GM19468 (cell line): ENCODE data around the gene DCP1B.

Experiments
- ATAC-seq: cut with Tn5 transposase; IDR thresholded peaks from one replicate; pipeline ENCODE4 v1.9.1; 2021; ENCODE audit warnings: mild to moderate bottlenecking, moderate library complexity, moderate number of reproducible peaks; ENCODE audit not compliant: unreplicated experiment; ENCODE audit errors: extremely low read depth

Gene DCP1B

DNA sequence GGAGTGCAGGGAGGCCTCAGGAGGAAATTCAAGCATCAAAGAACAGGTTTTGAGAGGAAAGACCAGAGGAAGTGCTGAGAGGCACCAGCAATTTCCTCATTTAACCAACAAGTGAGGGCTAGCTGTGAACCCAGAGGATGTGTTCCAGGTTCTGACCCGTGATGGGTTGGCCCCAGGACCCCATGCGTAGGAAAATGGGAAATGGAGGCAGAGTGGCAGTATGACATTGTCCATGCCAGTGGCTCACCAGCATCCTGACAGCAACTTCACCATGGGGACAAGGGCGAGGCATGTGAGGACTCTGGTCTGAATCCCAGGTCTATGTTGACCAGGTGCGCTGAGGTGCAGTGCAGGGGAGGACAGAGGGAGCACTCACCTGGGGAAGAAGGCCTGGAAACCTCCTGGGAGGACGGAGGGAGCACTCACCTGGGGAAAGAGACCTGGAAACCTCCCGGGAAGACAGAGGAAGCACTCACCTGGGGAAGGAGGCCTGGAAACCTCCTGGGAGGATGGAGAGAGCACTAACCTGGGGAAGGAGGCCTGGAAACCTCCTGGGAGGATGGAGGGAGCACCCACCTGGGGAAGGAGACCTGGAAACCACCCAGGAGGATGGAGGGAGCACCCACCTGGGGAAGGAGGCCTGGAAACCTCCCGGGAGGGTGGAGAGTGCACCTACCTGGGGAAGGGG lies 79.1 kb downstream of the DCP1B start:
- ATAC-seq = no peak

DNA sequence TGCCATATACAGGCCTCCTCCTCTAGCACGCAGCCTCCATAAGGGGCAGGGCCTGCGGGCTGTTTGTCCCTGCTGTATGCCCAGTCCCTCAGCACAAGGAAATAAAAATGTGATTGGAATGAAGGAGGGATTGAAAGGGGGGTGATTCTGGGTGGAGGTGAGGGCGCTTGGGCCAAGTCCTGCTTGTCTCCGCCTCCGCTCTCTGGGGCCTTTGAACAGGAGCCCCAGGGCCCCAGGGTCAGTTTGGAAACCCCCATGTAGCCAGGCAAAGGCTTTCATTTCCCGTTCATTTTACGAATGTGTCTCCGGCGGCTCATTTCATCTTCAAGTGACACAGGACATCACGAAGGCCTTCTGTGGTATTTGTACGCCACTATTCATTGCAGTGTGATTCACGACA lies 81.3 kb downstream of the DCP1B start:
- ATAC-seq = no peak

DNA sequence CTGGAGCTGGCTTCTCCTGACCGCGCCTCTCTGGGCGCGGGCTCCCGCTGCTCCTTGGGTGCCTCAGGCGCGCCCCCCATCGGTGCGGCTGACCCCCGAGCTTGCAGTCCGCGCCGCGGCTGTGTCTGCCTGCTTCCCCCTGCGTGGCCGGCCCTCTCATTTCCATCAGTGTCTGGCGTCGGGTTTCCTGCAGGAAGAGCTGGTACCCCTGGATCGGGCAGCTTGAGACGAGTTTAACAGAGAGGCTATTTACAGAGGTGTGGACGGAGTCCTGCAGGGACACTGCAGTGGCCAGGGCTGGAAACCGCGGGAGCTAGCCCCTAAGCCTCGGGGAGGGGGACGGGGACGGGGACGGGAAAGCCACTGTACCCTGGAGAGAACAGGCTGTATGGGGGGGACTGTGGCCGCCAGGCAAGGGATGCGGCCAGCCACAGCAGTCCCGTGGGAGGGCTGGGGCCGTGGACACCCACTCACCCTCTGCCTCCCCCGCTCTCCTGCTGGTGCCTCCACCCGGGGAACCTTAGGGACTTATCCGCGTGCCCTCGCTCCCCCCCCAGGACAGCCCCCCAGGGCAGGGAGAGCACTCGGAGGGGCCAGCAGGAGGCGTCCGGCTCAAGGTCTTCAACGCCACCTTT lies 82.1 kb downstream of the DCP1B start:
- ATAC-seq = no peak

DNA sequence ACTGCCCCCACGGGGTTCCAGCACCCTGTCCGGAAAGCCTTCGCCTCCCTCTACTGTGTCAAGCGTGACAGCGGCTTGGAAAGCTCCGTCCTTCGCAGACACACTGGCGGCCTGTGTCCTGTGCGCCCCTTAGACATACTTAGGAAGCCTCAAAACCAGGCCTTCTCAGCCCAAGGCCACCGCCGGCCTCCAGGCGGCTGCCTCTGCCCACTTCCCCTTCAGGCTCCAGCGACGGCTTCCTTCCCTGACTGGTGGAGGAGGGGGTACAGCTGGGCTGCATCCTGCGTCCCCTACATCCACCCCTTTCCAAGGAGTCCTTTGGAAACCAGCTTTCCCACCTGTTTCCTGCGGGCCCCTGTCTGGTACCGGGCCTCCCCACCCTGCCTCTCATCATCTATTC lies 83.3 kb downstream of the DCP1B start:
- ATAC-seq = no peak

DNA sequence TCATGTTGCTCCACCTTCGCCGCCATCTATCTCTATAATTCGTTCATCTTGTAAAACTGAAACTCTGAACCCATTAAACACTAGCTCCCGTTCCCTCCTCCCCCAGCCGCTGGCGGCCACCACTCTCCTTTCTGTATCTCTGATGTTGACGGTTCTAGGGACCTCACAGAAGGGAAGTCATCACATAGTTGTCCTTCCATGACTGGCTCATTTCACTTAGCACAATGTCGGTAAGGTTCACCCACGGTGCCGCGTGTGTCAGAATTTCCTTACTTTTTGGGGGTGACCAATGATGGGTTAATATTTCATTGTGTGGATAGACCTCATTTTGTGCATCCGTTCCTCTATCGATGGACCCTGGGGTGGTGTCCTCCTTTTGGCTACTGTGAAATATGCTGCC lies 83.8 kb downstream of the DCP1B start:
- no peak for ATAC-seq

DNA sequence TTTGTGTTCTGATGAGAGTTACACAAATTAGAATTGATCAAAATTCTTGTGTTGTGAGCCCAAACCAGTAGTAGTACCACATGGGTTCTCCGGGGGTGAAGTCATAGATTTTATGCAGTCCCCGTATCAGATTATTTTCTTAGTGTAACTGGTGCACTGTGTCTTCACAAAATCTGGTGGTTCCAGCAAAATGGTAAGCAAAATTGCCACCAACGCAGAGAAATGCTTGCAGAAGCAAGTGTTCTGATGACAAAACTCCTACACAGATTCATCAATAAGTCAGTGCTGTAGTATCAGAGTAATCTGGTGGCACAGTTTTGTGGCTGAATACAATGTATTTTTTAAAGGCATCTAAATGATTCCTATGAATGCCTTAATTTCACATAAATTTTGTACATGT lies 84.5 kb downstream of the DCP1B start:
- ATAC-seq = no peak

DNA sequence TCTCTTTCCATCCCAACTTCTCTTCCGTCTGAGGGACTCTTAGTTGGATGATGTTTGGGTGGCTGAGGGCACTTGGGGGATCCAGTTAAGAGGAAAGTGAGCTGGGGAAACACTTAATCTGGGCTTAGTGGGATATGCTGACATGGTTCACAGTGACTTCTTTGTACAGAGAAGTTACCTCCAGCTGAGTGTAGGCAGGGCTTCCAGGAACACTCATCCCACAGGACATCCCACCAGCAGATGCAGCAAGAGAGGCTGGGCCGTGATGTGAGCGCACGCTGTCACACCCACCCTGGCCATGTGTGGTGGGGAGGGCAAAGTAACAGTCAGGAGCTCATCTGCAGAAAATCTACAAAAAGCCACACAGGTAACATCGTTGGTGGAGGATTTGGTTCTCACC lies 85.0 kb downstream of the DCP1B start:
- no peak for ATAC-seq

DNA sequence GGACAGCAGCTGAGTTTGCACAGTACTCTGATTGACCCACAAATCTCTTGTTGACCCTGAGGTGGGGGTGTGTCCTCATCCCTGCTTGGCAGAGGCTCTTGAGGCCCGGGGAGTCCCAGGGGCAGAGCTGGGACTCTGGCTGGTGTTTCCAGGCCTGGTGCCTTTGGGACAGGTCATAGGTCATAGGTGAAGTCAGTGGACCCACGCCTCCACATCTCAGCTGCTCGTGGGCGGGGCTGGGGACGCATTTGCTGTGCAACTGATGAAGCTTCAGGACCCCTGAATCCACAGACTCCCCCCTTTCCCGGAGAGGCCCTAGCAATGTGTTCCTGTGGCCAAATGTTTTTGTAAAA lies 85.4 kb downstream of the DCP1B start:
- no peak for ATAC-seq

DNA sequence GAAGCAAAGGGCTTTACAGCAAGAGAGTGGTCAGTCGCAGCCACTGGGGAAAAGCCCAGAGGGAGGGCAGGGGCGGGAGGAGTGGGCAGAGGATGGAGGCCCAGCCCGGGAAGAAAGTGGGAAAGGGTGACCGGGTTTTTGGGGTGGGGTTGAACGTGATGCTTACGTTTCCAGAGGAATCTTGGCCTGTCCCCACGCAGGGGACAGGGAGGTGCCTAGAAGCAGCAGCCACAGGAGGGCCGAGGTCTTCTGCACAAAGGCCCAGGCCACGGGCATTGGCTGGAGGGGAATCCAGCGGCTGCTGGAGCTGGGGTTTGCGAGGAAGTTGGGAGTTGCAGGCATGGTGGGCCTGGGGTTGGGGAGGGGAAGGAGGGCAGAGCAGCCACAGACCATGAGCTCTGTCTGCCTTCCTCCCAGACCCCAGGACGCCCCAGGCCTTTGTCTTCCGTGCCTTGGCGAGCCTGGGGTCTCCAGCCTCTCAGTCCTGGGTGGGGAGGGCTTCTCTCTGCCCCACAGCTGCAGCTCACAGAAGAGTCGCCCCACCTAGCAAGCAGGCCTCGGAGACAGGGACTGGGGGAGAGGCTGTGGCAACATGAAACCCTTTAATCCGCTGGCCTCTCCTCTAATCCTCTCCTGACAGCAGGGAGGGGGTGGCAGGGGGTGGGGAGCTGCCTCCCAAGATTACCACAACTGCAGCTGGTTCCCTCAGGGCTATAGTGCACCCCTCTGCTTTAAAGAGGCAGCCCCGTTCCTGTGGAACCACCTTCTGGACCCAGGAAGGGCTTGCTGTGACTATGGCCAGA lies 86.0 kb downstream of the DCP1B start, which contains the start of gene CACNA2D4:
Gene CACNA2D4, minus strand, starts transcription at position 572 of the 803 bp plus-strand sequence. Its CDS starts 179 bp downstream, at position 393.
- ATAC-seq = no peak

DNA sequence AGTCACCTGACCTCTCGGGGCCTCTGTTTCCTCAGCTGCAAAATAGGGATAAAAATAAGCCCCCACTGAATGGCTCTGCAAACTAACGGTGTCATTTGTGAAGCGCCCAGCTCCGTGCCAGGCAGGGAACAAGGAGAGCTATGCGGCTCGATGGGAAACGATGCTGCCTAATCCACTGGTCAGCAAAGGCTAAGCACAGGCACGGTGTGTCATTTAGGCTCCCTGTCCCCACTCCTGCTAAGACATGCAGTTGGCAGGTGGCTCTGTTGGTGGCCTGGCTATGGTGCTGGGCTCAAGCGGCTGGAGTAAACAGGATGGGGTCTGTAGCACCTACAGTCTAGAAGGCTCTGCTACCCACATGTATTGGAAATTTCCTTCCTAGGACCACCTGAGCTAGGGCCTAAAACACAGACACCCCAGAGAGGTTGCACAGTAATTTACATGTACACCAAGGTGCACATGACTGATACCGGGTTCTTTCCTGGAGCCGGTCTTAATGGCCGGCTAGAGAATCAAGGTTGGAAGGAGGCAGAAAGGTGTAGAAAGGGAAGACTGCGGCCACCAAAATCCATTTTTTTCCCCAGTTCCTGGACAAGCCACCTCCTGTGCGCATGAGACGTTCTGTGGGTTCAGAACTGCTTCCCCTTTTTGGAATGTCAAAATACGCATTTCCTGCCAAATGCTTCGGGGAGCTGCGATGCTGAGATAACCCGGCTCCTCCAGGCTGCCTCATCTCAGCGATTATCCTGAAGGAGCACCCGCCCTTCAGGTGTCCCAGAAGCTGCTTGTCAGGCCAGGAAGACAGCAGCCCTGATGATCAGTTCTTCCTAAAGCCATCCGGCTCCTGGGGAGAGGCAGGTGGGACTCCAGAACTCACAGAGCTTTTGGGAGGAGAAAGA lies 86.8 kb downstream of the DCP1B start:
- no peak for ATAC-seq

DNA sequence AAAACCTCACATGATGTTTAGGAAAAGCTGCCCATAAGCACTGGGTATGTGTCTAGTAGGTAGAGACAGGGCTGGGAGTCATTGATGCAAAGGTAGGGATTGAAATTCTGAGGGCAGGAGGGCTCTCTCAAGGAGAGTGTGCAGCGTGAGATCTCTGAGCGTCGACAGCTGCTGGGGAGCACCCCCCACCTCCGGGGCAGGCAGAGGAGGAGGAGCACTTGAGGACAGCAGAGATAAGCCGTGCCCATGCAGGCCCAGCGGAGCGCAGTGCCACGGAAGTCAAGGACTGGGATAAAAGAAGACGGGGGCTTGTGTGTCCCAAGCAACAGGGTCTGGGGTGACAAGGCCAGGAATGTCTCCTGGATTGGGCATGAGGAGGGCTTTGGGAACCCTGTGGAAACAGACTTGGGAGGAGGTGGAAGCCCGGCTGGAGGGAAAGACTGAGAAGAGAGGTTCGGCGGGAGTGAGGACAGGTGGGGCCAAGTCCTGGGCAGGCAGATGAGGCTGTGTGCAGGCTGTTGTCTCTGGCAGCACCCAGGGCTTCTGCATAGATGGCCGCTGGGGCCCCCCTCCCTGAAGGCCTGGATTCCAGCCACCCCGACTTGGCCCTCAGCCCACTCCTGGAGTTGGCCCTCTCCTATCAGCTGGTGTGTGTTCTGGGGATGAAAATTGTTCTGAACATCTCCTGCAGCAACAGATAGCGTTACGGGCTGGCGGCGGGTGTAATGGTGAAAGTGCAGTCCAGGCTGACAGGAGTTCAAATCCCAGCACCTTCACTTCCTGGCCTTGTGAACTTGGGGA lies 87.7 kb downstream of the DCP1B start:
- no peak for ATAC-seq

DNA sequence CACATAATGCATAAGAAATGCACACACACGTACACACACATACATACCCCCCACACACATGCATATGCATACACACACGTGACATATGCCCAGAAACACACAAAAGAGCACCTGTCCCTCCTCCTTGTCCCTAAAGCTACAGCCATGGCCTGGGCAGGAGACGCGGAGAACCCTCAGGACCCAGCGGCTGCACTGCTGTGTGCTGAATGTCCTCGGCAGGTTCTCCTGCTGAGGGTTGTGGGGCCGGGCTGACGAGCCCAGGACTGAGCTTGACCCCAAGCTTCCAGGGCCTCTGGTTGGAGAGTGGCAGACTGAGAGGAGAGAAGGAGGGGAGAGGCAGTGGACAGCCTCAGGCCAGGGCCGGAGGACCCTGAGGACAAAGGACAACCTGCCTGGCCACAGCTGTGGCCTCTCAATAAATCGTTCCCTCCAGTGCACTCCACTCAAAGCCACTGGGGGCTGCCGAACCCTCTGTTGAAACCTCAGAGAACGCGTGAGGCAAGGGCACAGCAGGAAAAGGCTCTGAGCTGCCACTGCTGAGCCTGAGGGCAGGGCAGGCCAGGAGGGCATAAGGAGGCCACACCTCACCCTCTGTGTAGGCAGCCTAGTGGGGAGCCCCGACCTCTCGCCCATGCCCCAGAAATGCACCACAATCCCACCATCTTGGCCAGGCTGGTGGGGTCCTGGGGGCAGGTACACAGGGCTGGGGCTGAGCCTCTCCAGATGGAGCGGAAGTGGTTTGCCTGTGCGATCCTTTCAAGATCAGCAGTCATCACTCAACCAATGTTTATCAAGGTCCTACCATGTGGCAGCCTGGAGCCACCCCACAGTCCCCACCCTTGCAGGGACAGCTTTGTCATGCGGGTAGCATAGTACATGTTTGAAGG lies 88.9 kb downstream of the DCP1B start:
- ATAC-seq = no peak

DNA sequence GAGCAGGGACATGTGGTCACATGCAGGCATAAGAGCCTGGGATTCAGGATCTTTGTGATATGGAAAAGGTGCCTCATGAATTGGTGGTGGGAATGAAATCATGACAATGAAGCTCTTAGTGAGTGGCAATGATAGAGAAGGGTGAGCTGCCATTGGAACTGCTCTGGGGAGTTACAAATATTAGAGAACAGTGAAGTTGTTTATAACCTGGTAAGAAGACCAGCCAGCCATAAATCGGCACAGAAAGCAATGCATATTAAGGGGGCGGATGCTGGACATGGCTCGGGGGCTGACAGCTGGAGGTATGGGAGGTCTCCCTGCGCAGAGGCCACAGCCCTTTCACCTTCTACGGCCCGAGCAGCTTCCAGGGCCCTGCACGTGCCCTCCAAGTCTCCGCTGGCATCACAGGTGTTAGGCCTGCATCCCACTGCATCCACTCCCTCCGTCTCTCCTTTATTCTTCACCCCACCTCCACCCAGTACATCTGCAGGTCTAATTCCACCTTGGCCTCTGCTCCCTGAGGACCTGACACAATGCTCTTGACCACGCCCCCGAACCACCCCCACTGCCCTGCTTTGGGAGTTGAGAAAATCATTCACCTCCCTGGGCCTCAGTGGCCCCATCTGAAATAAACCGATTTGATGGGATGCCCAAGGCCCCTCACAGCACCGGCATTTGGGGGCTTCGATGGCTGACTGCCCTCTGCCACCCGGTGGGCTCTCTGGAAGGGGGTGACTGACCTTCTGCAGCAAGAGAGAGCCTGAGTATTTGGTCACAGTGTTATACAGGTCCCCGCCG lies 89.9 kb downstream of the DCP1B start:
- ATAC-seq = no peak

DNA sequence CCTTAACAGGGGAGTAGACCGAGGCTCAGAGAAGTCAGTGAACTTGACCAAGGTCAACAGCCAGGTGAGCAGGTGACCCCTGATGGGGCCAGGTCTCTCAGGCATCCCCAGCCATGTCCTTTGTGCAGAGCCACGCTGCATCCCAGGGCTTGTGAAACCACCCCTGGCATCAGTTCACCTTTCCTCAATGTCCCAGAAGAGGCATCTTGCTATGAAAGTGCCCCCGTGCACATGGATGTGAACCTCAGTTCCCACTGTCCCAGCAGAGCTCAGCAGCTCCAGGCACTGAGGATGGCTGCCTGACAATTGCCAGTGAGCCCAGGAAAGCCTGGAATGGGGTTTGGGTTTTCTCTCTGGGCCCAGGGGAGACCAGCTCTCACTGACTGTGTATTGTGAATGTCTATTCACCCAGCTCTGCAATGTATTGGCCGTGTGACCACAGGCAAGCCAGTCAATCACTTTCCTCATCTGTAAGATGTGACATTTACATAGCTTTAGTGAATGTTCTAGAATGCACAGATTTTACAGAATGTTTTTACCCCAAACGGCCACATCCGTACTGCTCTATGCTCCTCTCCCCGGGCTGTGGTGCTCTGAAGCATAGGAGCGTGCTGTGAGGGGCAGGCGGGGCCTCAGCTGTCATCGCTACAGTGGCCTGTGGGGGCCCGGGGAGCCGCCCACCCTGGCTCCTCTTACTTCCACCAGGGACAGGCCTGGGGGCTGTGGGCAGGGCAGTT lies 90.7 kb downstream of the DCP1B start:
- ATAC-seq = no peak

DNA sequence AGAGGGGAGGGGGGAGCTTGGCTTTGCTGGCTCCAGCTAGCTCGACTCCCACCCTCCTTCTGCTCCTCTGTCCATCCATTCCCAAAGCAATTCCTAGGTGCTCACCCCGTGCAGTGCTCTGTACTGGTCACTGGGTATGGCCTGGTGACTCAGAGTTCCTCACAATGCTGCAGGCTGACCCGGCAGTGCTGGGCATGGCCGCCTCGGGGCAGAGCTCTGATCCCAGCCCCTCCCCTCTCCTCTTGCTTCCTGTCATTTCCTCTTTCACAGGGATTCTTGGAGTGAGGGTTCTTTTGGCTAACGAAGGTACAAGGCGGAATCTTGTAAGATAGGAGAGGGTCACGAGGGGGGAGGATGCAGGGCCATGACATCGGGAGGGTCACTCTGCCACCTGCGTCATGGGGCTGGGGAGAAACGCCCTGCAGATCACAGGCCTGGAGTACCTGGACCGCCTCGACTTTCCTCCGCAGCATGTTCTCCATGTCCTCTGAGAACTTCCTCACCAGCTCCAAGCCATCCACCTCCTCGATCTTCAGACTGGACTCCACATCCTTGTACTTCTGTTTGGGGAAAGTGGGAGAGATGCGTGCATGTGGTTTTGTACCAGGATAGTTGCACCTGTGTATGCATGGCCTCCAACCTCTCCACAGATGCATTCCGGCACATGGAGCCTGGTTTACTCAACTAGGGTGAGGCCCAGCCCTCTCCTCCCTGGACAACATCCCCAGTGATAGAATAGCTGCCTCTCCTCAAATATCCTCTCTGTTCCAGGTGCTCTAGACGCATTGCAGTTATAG lies 91.5 kb downstream of the DCP1B start:
- no peak for ATAC-seq
